GM21423 (cell line): ENCODE results near the gene POU5F1.

Experiments
- ATAC-seq: cut with Tn5 transposase; IDR thresholded peaks from one replicate; pipeline ENCODE4 v1.9.1; 2021; ENCODE audit warnings: mild to moderate bottlenecking, moderate library complexity; ENCODE audit not compliant: unreplicated experiment

POU5F1 gene

GRCh38 chr6:31116661-31117385, 53.7 kb downstream of the POU5F1 start:
- ATAC-seq = no peak

GRCh38 chr6:31115941-31116560, 54.4 kb downstream of the POU5F1 start:
- no peak for ATAC-seq

DNA sequence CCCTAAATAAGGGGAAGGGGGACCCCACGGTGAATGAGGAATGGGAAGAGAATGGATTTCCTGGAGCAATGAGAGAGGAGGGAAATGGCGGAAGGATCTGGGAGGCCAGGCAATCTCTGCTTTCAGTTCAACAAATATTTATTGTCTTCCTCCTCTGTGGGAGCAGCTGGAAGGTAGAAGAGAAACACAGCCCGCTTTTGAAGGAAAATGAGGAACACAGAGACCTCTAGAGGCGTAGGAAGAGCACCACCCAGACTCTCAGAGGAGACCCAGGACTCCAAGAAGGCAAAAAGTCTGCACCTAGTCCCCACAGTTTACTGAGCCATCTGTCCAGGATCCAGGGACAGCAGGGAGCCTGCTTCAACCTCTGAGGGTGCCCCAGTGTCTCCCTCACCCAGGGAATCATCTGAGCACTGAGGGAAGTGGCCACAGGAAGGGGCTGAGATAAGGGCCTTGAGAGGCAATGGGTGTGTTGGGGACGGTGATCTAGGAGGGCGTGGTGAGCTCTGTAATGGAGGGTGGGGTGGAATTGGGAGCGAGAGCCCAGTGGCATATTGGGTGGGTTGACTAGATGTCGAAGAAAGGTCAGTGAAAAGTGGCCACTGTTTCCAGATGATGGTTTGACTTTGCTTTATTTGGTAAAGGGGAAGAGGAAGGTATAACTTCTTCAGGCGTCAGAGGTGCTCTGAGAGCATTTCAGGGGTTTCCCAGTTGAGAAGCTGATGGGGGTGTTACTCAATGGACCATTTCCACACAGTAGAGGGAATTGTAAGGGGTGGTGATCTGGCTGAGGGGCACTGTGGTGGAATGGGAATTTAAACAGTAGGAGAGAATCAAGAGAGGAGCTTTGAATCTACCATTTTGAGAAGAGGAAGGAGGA, 55.3 kb downstream of the POU5F1 start:
- no peak for ATAC-seq

GRCh38 chr6:31114541-31114878, 56.0 kb downstream of the POU5F1 start, which contains the start of gene PSORS1C1:
Gene PSORS1C1, plus strand, starts transcription at chr6:31114800. Its CDS starts 14,833 bp downstream, at chr6:31129633.
- no peak for ATAC-seq
